ENCODE measurements around the gene CUX1.
"Not testable (repeated sequence)": the region's sequence is repeated elsewhere in the genome, so short reads cannot be mapped to it uniquely, and the experiment has no call there.

The CUX1 gene

GRCh38 chr7:101913247-101913721 is 95.9 kb downstream of the CUX1 start:
- H3K4me3 ChIP-seq (ENCODE audit: low read depth, low read length): no peak overlapping the region
- H3K27ac ChIP-seq (ENCODE audit: low read depth, low read length): no peak overlapping the region
- no peak overlapping the region for H2AFZ ChIP-seq (ENCODE audit: low read length, unreplicated experiment)
- H3K27me3 ChIP-seq (ENCODE audit: insufficient read depth, low read length): no peaks in the 10 kb centered on the region
- no peaks in the 10 kb centered on the region for H3K36me3 ChIP-seq (ENCODE audit: insufficient read depth, low read length)
- H3K4me1 ChIP-seq (ENCODE audit: control insufficient read depth, insufficient read depth, low read length, unreplicated experiment): no peaks in the 10 kb centered on the region
- peaks cover 4% of the 10 kb centered on the region for H3K79me2 ChIP-seq (ENCODE audit: control insufficient read depth, insufficient read depth, low read length, unreplicated experiment)

- Histone ChIP-seq H3K4me3 (ENCODE audit: low read depth, low read length) (no peak overlapping the region), H3K36me3 (ENCODE audit: insufficient read depth, low read length) (no peaks in the 10 kb centered on the region), H3K4me1 (ENCODE audit: control insufficient read depth, insufficient read depth, low read length, unreplicated experiment) (no peaks in the 10 kb centered on the region), H3K27ac (ENCODE audit: low read depth, low read length) (no peak overlapping the region), H3K27me3 (ENCODE audit: insufficient read depth, low read length) (no peaks in the 10 kb centered on the region), H2AFZ (ENCODE audit: low read length, unreplicated experiment) (no peak overlapping the region), H3K79me2 (ENCODE audit: control insufficient read depth, insufficient read depth, low read length, unreplicated experiment) (peaks cover 4% of the 10 kb centered on the region)
These were observed 96.4 kb downstream of the CUX1 start for GRCh38 chr7:101913851-101914250.

DNA sequence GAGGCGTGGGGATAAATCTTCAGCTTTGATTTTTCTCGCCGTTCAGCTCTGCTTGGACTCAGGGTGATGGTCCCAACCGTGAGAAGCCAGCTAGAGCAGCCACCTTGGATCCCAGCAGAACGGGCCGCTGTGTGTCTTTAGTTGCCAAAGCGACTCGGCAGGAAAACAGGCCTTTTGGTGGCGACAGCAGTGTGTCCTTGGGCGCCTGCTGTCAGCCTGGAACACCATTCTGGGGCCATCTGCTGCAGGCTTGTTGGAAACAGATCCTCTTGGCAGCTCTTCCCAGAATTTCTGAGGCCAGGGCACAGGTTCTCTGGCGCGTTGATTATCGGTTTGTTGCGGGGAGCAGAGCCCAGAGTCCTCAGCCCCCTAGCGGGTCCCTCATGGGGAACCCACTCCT is 97.6 kb downstream of the CUX1 start:
- Histone ChIP-seq H3K36me3 (ENCODE audit: insufficient read depth, low read length) (no peaks in the 10 kb centered on the region), H3K79me2 (ENCODE audit: control insufficient read depth, insufficient read depth, low read length, unreplicated experiment) (peaks cover 2% of the 10 kb centered on the region), H2AFZ (ENCODE audit: low read length, unreplicated experiment) (no peak overlapping the region), H3K27ac (ENCODE audit: low read depth, low read length) (no peak overlapping the region), H3K27me3 (ENCODE audit: insufficient read depth, low read length) (no peaks in the 10 kb centered on the region), H3K4me3 (ENCODE audit: low read depth, low read length) (no peak overlapping the region), H3K4me1 (ENCODE audit: control insufficient read depth, insufficient read depth, low read length, unreplicated experiment) (no peaks in the 10 kb centered on the region)

- Histone ChIP-seq H3K4me1 (ENCODE audit: control insufficient read depth, insufficient read depth, low read length, unreplicated experiment) (no peaks in the 10 kb centered on the region), H3K4me3 (ENCODE audit: low read depth, low read length) (no peak overlapping the region), H2AFZ (ENCODE audit: low read length, unreplicated experiment) (no peak overlapping the region), H3K79me2 (ENCODE audit: control insufficient read depth, insufficient read depth, low read length, unreplicated experiment) (peaks cover 2% of the 10 kb centered on the region), H3K36me3 (ENCODE audit: insufficient read depth, low read length) (no peaks in the 10 kb centered on the region), H3K27me3 (ENCODE audit: insufficient read depth, low read length) (no peaks in the 10 kb centered on the region), H3K27ac (ENCODE audit: low read depth, low read length) (no peak overlapping the region)
These were observed 98.8 kb downstream of the CUX1 start for GRCh38 chr7:101916041-101916800.

DNA sequence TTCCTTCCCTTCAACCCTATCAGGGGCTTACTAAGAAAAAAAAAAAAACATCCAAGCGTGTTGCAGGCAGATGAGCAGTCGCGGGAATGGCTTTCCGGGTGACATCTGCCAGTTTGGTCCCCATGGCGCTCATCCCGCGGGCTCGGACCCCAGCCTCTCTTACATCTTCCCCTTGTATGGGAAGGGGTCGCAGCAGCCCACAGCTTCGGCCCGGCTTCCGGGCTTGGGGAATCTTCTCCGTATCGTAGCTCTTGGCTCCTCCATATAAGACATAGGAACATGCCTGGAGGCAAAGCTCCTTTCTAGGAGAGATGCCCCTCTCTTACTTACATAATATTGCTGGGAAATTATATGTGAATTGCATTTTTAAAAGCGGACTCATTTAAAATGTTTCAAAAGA is 99.5 kb downstream of the CUX1 start:
- H3K79me2 ChIP-seq (ENCODE audit: control insufficient read depth, insufficient read depth, low read length, unreplicated experiment): peaks cover 2% of the 10 kb centered on the region
- H3K27me3 ChIP-seq (ENCODE audit: insufficient read depth, low read length): no peaks in the 10 kb centered on the region
- H3K36me3 ChIP-seq (ENCODE audit: insufficient read depth, low read length): no peaks in the 10 kb centered on the region
- H2AFZ ChIP-seq (ENCODE audit: low read length, unreplicated experiment): no peak overlapping the region
- H3K4me1 ChIP-seq (ENCODE audit: control insufficient read depth, insufficient read depth, low read length, unreplicated experiment): no peaks in the 10 kb centered on the region
- H3K27ac ChIP-seq (ENCODE audit: low read depth, low read length): no peak overlapping the region
- no peak overlapping the region for H3K4me3 ChIP-seq (ENCODE audit: low read depth, low read length)

DNA sequence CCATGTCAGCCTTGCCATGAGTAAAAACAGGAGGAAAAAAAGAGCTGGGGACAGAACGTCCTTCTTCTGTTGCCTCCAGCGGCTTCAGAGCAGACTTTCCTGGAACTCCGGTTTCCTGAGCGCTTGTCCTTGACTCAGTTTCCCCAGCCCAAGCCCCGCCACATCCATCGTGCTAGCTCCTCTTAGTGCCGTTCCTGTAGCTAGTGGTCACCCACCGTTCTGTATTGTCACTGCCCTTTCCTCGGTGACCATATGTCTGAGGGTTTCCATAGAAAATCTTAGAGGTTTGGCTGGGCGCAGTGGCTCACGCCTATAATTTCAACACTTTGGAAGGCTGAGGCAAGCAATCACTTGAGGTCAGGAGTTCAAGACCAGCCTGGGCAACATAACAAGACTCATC is 100.1 kb downstream of the CUX1 start:
- Histone ChIP-seq H3K79me2 (ENCODE audit: control insufficient read depth, insufficient read depth, low read length, unreplicated experiment) (peaks cover 2% of the 10 kb centered on the region), H3K4me3 (ENCODE audit: low read depth, low read length) (no peak overlapping the region), H3K27ac (ENCODE audit: low read depth, low read length) (no peak overlapping the region), H2AFZ (ENCODE audit: low read length, unreplicated experiment) (no peak overlapping the region), H3K4me1 (ENCODE audit: control insufficient read depth, insufficient read depth, low read length, unreplicated experiment) (no peaks in the 10 kb centered on the region), H3K27me3 (ENCODE audit: insufficient read depth, low read length) (no peaks in the 10 kb centered on the region), H3K36me3 (ENCODE audit: insufficient read depth, low read length) (no peaks in the 10 kb centered on the region)

DNA sequence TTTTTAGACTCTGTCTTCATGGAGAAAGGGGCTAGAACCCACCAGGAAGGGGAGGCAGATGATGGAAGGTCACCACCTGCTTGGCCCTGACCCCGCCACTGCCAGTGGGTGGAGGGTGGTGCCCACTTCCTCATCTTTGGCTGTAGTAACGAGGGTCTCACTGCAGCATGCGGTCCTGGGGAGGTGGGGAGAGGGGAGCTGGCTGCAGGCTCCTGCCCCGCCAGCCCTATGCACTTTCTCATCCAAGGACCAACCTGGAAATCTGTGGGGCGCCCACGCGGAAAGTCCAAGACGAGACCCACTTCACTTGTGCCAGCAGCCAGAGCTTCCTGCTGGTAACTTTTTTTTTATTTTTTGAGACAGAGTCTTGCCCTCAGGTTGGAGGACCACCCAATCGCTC is 101.0 kb downstream of the CUX1 start:
- H3K79me2 ChIP-seq (ENCODE audit: control insufficient read depth, insufficient read depth, low read length, unreplicated experiment): no peaks in the 10 kb centered on the region
- H3K36me3 ChIP-seq (ENCODE audit: insufficient read depth, low read length): no peaks in the 10 kb centered on the region

DNA sequence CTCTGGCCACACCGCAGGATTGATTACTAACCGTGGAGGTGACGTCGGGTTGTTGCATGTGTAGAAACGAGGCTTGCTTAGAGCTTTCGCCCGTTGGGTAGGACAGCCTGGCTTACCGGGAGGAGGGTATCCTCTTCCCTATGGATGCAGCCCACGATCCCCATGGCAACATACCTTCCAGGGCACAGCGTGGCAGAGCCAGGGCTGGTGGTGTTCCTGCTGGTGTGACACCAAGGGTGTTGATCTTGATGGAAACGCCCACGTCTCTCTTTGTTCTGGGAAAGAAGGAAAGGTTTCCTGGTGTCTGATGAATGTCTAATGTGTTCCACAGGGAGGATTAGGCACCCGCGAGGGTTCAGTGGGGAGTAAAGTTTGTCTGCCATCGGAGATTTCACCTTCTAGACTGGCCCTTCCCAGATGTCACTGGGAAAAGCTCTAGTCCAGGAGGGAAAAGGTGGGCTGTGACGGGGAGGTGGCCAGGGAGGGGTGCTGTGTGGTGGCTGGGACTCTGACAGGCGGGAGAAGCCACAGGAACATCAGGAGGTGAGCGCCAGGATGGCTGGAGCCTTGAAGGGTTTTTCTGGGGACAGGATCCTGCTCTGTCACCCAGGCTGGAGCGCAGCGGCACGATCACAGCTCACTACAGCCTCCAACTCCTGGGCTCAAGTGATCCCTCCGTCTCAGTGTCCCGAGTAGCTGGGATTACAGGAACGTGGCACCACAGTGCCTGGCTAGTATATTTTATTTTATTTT is 102.1 kb downstream of the CUX1 start:
- Histone ChIP-seq H3K79me2 (ENCODE audit: control insufficient read depth, insufficient read depth, low read length, unreplicated experiment) (no peaks in the 10 kb centered on the region), H3K36me3 (ENCODE audit: insufficient read depth, low read length) (no peaks in the 10 kb centered on the region)

More for the DNA sequence above, 101.0 kb downstream of the CUX1 start:
- Histone ChIP-seq H3K4me3 (ENCODE audit: low read depth, low read length) (no peak overlapping the region), H3K27ac (ENCODE audit: low read depth, low read length) (no peak overlapping the region), H2AFZ (ENCODE audit: low read length, unreplicated experiment) (no peak overlapping the region), H3K27me3 (ENCODE audit: insufficient read depth, low read length) (no peaks in the 10 kb centered on the region), H3K4me1 (ENCODE audit: control insufficient read depth, insufficient read depth, low read length, unreplicated experiment) (peaks cover under 1% of the 10 kb centered on the region)

GRCh38 chr7:101921061-101921460 is 103.6 kb downstream of the CUX1 start:
- no peaks in the 10 kb centered on the region for H3K79me2 ChIP-seq (ENCODE audit: control insufficient read depth, insufficient read depth, low read length, unreplicated experiment)
- H2AFZ ChIP-seq (ENCODE audit: low read length, unreplicated experiment): no peak overlapping the region
- H3K27ac ChIP-seq (ENCODE audit: low read depth, low read length): no peak overlapping the region
- no peaks in the 10 kb centered on the region for H3K27me3 ChIP-seq (ENCODE audit: insufficient read depth, low read length)
- H3K4me1 ChIP-seq (ENCODE audit: control insufficient read depth, insufficient read depth, low read length, unreplicated experiment): peaks cover 7% of the 10 kb centered on the region
- no peaks in the 10 kb centered on the region for H3K36me3 ChIP-seq (ENCODE audit: insufficient read depth, low read length)
- no peak overlapping the region for H3K4me3 ChIP-seq (ENCODE audit: low read depth, low read length)

More for the DNA sequence above, 102.1 kb downstream of the CUX1 start:
- peaks cover 7% of the 10 kb centered on the region for H3K4me1 ChIP-seq (ENCODE audit: control insufficient read depth, insufficient read depth, low read length, unreplicated experiment)
- H2AFZ ChIP-seq (ENCODE audit: low read length, unreplicated experiment): no peak overlapping the region
- H3K4me3 ChIP-seq (ENCODE audit: low read depth, low read length): no peak overlapping the region
- no peaks in the 10 kb centered on the region for H3K27me3 ChIP-seq (ENCODE audit: insufficient read depth, low read length)
- H3K27ac ChIP-seq (ENCODE audit: low read depth, low read length): no peak overlapping the region

DNA sequence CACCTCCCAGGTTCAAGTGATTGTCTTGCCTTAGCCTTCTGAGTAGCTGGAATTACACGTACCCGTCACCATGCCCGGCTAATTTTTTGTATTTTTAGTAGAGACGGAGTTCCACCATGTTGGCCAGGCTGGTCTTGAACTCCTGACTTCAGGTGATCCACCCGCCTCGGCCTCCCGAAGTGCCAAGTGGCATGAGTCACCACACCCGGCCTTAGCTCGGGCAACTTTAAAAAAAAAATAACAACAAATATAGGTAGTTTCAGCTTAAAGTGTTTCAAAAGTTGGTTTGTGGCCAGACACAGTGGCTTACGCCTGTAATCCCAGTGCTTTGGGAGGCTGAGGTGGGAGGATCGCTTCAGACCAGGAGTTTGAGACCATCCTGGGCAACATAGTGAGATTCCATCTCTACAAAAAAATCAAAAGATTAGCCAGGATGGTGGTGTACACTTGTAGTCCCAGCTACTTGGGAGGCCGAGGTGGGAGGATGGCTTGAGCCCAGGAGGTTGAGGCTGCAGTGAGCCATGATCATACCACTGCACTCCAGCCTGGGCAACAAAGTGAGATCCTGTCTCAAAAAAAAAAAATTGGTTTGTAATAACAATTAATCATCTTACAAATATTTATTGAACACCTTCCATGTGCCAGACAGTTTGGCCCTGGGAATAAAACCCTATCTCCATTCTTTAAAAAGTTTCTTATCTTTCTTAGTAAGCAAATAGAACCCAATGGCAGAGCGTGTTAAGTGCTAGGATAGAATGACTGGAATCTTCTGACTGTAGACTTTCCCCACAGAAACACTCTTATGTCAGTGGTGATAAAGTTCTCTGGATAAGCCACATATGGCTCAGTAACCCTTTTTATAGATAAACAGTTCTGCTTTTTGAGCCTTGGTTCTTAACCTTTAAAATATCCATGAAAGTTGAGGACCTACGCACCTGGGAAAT is 104.4 kb downstream of the CUX1 start:
- H3K27me3 ChIP-seq (ENCODE audit: insufficient read depth, low read length); H3K79me2 ChIP-seq (ENCODE audit: control insufficient read depth, insufficient read depth, low read length, unreplicated experiment); H2AFZ ChIP-seq (ENCODE audit: low read length, unreplicated experiment); H3K36me3 ChIP-seq (ENCODE audit: insufficient read depth, low read length); H3K4me1 ChIP-seq (ENCODE audit: control insufficient read depth, insufficient read depth, low read length, unreplicated experiment); H3K27ac ChIP-seq (ENCODE audit: low read depth, low read length); H3K4me3 ChIP-seq (ENCODE audit: low read depth, low read length): not testable (repeated sequence)
